Activated naive CD4-positive, alpha-beta T cell treated with anti-CD3 and anti-CD28 coated beads, Interleukin-2, amount 10 ng/mL, durations not matched to agents 5 hours and 36 hours (primary cell): ENCODE data around the gene RORC. TPM values are rescaled to one million over a fixed set of nuclear protein-coding genes. Genes with fewer than 3 reads are reported as not detected.

ENCODE experiments used
- total RNA-seq, 2 experiments: library from RNA; stranded (reverse); gene quantifications; one replicate each; pipeline ENCODE4 v1.2.3, GENCODE V29; 2021

RORC gene
- under 1 TPM; 0.70 to 0.76 TPM for total RNA-seq

DNA sequence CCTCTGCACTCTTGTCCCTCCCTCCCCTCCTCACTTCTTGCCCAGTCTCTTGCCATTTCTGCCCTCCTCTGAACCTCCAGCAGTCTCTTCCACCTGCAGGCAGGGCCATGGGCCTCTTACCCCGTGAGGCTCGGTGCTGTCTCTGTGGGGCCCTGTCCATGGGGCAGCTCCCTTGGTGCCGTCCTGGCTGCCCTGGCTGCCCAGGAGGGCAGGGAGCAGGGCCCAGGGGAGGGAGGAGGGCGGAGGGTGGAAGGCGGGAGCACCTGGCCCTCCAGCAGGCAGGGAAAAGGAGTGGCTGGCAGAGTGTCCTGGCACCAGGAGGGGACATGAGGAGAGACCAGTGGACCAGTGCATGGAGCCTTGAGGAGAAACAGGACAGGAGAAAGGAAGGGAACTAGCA lies at the start of gene RORC:
Gene RORC (minus strand): TSS at position 198 of the 400 bp plus-strand sequence. CDS start 38 bp downstream, at position 160.

DNA sequence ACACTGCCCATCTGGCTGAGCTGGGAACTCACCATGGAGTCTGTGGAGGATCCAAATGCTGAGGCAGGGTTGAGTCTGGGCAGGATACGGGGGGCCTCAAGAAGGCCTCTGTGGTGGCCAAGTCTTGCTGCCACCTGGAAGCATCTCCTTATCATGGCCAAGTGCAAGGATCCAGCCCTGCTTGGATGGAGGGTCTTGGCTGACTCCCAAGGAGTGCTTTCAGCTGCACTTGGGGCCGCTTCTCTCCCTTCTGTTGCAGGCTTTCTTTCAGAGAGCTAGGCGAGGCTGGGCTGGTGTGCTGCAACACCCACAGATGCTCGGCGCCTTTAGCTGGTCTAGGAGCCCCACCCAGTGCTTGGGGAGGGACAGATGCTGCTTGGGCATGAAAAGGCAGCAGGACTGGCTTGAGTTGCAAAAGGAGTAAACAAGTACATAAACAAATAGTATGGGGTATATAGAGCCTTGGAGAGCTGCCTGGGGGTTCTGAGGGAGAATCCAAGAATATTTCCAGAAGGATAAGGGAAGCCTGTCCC lies 21.9 kb upstream of the RORC start, which contains the start of gene THEM5:
Gene THEM5 (minus strand): TSS at position 302 of the 533 bp plus-strand sequence. CDS start 147 bp downstream, at position 155.

DNA sequence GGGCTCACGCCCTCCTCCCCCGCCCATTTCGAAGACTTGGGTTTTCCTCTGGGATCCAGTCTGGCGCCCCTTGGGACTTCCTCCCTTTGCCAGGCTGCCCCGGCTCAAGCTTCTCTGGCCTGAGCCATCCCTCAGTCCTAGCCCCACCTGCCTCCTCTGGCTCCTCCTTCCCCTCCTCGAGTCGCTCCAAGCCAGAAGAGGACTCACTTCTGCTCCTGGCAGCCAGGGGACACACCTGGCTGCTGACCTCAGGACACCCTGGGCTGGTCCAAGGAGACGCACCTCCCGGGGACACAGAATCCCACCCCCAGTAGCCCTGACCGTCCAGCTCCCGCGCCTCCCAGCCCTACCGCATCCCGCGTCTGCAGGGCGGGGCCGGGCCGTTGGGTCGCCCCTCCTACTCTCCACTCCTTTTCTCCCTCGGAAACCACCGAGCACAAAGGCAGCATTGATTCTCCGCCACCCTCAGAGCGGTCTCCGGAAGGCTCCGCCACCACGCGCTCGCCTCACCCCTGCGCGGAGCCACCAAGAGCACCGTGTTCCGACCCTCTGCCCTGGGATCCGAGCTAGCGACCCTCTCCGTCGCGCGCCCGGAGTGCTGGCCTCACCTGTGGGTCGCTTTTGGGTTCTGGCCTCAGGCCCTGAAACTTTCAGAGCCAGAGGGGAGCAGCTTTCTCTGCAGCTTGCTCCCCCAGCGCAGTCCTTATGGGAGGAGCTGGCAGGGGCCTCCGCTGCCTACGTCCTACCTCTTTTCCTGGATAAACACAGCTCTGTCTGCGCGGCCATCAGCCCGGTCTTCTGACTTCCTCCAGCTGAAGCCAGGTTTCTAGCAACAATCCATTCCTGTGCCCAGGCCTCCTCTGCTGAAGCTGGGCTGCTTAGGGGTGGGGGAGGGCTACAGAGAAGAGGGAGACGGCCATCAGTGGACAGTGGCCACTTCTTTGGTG lies 8.1 kb upstream of the RORC start, which contains the start of gene C2CD4D:
Gene C2CD4D (minus strand): TSS at position 364 of the 947 bp plus-strand sequence. CDS start 831 bp downstream, outside the sequence.

DNA sequence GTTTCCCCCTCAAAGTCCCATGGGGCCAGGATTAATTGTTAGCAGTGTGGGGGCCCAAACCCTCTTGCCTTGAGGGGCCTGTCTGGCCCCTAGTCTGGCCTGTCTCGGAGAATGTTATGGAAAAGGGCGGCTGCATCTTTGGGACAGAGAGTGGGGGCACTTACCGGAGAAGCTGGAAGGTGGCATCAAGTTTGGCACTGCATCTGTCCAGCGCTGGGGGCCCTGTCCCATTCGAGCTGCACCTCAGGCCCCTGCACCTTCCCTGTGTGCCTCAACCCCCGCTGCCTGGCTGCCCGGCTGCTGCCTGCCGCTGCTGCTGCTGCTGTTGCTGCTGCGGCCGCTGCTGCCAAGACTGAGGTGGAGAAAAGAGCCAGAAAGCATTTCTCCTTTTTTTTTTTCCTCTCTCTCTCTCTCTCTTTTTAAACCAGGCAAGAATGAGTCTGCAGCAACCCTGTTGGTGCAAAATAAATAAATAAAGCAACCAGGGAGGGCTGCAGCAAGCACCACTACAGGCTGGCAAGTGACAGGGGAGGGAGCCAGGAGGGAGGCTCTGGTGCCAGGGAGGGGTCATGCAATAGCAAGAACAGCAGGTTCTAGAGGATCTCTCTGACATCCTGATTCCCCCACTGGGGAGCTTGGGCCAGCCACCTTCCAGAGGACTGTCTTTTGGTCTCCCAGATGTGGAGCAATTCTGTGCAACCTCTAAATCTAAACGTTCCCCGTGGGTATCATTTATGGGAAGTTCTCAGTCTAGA lies 26.4 kb downstream of the RORC start, which contains the start of gene LINGO4:
Gene LINGO4 (minus strand): TSS at position 354 of the 755 bp plus-strand sequence. CDS start 2,715 bp downstream, outside the sequence.

DNA sequence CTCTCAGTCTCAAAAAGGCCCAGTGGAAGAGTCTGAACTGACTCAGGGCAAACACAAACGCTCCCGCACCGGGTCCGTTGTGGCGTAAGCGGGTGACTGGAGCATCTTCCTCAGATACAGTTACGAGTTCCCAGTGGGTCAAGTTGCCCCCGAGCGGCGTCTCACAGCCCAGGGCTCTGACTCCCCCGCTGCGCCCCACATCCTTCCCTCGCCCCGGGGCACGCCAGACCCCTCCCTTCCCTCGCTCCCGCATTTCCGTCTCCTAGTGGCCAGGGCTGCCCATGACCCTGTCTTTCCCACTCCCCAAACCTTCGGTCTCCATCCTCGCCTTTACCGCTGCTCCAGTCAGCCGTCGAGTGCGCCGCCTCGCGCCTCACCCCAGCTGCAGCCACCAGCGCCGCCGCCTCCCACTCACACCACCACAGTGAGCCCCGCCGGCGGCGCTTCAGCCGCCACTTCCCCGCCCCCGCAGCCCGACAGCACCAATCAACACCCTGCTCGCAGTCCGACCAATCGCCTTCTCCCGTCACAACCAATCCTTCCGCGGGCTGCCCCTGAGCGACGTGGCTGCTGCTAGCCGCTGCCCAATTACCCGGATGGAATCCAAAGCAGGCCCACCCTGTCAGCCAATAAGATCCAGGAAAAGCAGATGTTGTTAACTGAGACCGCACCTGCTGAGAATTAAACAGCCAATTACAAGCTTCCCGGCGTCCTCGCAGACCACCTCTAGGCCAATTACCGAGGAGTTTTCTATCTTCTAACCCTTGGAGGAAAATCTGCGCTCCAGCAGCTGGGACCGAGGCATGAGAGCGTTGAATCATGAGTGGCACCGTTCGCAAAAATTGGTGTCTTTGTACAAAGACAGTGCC lies 41.3 kb downstream of the RORC start, which contains the start of gene TDRKH:
Gene TDRKH (minus strand): TSS at position 430 of the 869 bp plus-strand sequence. CDS start 7,478 bp downstream, outside the sequence.

DNA sequence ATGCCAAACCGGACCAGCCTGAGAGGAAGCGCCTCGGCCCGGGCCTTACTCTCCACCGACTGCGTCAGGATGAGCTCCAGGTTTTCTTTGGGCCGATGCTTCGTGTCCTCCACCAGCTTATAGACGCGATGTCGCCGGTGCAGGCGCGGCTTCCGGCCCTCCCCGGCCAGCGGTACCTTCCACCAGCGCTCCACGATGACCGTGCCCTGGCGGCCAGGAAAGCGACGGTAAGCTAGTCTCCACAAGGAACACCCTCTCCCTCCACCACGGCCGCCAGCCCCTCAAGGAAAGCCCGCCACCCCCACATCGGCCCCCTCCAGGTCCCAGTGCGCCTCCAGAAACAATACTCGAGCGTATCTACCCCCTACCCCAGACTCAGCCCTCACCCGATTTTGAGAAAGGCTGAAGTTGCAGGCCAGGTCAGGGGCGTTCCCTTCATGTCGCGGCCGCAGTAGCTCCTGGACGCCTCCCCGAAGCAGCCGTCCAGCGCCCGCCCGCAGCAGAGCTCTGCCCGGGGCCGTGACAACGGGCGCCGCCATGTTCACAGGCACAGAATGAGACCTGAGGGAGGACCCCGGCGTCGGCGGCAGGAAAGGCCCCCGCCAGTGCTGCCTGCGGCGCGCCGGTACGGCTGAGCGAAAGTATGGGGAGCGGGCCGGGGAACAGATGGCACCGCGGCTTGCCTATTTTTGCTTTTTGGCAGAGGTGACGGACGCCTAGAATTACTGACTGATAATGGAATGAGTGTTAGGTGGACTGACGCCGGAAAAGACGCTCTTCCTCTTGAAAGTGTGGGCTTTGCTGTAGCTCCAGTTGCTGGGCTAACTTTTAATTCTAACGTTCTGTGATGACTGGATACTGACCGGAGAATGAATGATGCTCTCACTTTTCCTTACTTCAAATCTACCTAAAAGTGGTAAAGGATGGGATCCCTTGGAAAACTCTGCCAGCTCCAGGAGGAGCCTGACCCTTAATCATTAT lies 68.4 kb downstream of the RORC start, which contains the start of gene MRPL9:
Gene MRPL9 (minus strand): TSS at position 556 of the 981 bp plus-strand sequence. CDS start 17 bp downstream, at position 539.

Other genes with a start within 250 kb of the RORC start
- 10 to 100 TPM; 21.7 to 22.9 TPM for gene SNX27, start 219.8 kb downstream of the RORC start, total RNA-seq
- not detected for gene CELF3, start 115.0 kb downstream of the RORC start, total RNA-seq
- not detected for gene RIIAD1, start 110.3 kb downstream of the RORC start, total RNA-seq
- gene MRPL9, start 68.3 kb downstream of the RORC start, total RNA-seq, result 100 to 1,000 TPM in 1 of 2 experiments, 10 to 100 TPM in 1; 89.4 to 105 TPM
- 10 to 100 TPM; 15.8 to 18.3 TPM for gene TDRKH, start 41.3 kb downstream of the RORC start, total RNA-seq
- under 1 TPM; 0.10 TPM for gene LINGO4, start 26.4 kb downstream of the RORC start, total RNA-seq
- gene C2CD4D, start 8.0 kb upstream of the RORC start, total RNA-seq, result under 1 TPM; 0.51 to 0.55 TPM
- gene THEM5, start 21.9 kb upstream of the RORC start, total RNA-seq, result not detected
- 10 to 100 TPM; 24.7 to 25.8 TPM for gene THEM4, start 77.7 kb upstream of the RORC start, total RNA-seq
- gene S100A10, start 162.1 kb upstream of the RORC start, total RNA-seq, result 100 to 1,000 TPM; 489 to 516 TPM
- gene S100A11, start 205.2 kb upstream of the RORC start, total RNA-seq, result 100 to 1,000 TPM; 304 to 323 TPM